Ascending aorta (tissue), 2 donors: ENCODE data around the gene RAD51B. TPM values are rescaled to one million over a fixed set of nuclear protein-coding genes. Genes with fewer than 3 reads are reported as not detected.

Experiments used
- DNase-seq, 2 donors: peaks; one replicate each; pipeline ENCODE4 v3.0.0-alpha.2; 2019; ENCODE audit warnings: low spot score in 2 of 2
- H3K27ac ChIP-seq, 2 donors: fragments of 200-600 bp; sonication (generic); one replicate each; pipeline ENCODE4 v1.5.1; 2016 to 2017; ENCODE audit warnings: mild to moderate bottlenecking in 1 of 2
- H3K27me3 ChIP-seq: fragments of 200-600 bp; sonication (generic); one replicate; pipeline ENCODE4 v1.5.1; 2017
- H3K36me3 ChIP-seq, 2 donors: fragments of 200-600 bp; sonication (generic); one replicate each; pipeline ENCODE4 v1.5.1; 2016
- H3K4me1 ChIP-seq, 2 donors: fragments of 200-600 bp; sonication (generic); one replicate each; pipeline ENCODE4 v1.5.1; 2016 to 2017; ENCODE audit warnings: mild to moderate bottlenecking in 1 of 2
- H3K4me3 ChIP-seq, 2 donors: fragments of 200-600 bp; sonication (generic); one replicate each; pipeline ENCODE4 v1.5.1; 2016 to 2017; ENCODE audit warnings: mild to moderate bottlenecking in 1 of 2
- H3K9me3 ChIP-seq, 2 donors: fragments of 200-600 bp; sonication (generic); one replicate each; pipeline ENCODE4 v1.5.1; 2016
- CTCF ChIP-seq, 3 experiments: fragments of 200-600 bp in 2 of 3; fragments of 450-650 bp in 1 of 3; sonication (generic) in 2 of 3; IDR thresholded peaks; one replicate each; pipeline ENCODE4 v1.5.1; 2016 to 2019; ENCODE audit warnings: antibody characterized with exemption in 3 of 3, mild to moderate bottlenecking in 1 of 3, moderate library complexity in 1 of 3
- intact Hi-C: fragments of 100-400 bp; cut with DNase I; formaldehyde crosslinking; loops from one replicate; pipeline ENCODE4 v1.15.1; 2023
- total RNA-seq: library from RNA; depleted of rRNA; stranded (reverse); fragments of >200 nt; gene quantifications from one replicate; pipeline ENCODE4 v1.1.0, GENCODE V29; 2016

RAD51B gene
- total RNA-seq, 1 donor from 2014 or later, result not detected

- Histone ChIP-seq H3K36me3 (no peaks in the 10 kb centered on the region), H3K4me3 (no peak overlapping the region), H3K27ac (peak overlapping the region in 1 of 2 donors; percentile 80), H3K27me3 (no peaks in the 10 kb centered on the region), H3K4me1 (peaks cover 0 to 13% of the 10 kb centered on the region in 2 donors), H3K9me3 (no peaks in the 10 kb centered on the region)
- intact Hi-C loops, result no loop called here
- no peak for TF ChIP-seq CTCF (IDR thresholded peaks at IDR 0.05)
- DNase-seq, result no peak
These were observed 780.5 kb downstream of the RAD51B start for GRCh38 chr14:68599896-68600610.

- no peak overlapping the region for H3K27ac ChIP-seq
- no peak for DNase-seq
- intact Hi-C loops, result no loop called here
These were observed 782.9 kb downstream of the RAD51B start for GRCh38 chr14:68602507-68602906.

GRCh38 chr14:68603533-68604360 lies 784.2 kb downstream of the RAD51B start:
- no peaks in the 10 kb centered on the region for H3K9me3 ChIP-seq
- no peak overlapping the region for H3K4me3 ChIP-seq
- H3K36me3 ChIP-seq, result no peaks in the 10 kb centered on the region
- DNase-seq, result no peak
- intact Hi-C loops, result no loop called here
- H3K27me3 ChIP-seq, result no peaks in the 10 kb centered on the region
- no peak for TF ChIP-seq CTCF (IDR thresholded peaks at IDR 0.05)
- no peak overlapping the region for H3K27ac ChIP-seq
- peaks cover 0 to 7% of the 10 kb centered on the region in 2 donors for H3K4me1 ChIP-seq

More at GRCh38 chr14:68602507-68602906, 782.9 kb downstream of the RAD51B start:
- peaks cover 0 to 13% of the 10 kb centered on the region in 2 donors for H3K4me1 ChIP-seq
- H3K9me3 ChIP-seq, result no peaks in the 10 kb centered on the region
- no peak overlapping the region for H3K4me3 ChIP-seq
- no peaks in the 10 kb centered on the region for H3K36me3 ChIP-seq
- H3K27me3 ChIP-seq, result no peaks in the 10 kb centered on the region
- TF ChIP-seq CTCF (IDR thresholded peaks at IDR 0.05), result no peak

- H3K4me3 ChIP-seq, result no peak overlapping the region
- H3K27me3 ChIP-seq, result no peaks in the 10 kb centered on the region
- H3K36me3 ChIP-seq, result no peaks in the 10 kb centered on the region
- intact Hi-C loops, result no loop called here
- no peak for DNase-seq
- H3K27ac ChIP-seq, result no peak overlapping the region
- H3K9me3 ChIP-seq, result no peaks in the 10 kb centered on the region
- peaks cover 0 to 3% of the 10 kb centered on the region in 2 donors for H3K4me1 ChIP-seq
- TF ChIP-seq CTCF (IDR thresholded peaks at IDR 0.05), result no peak
These were observed 784.8 kb downstream of the RAD51B start for GRCh38 chr14:68604361-68604730.

GRCh38 chr14:68604822-68605221 lies 785.2 kb downstream of the RAD51B start:
- H3K36me3 ChIP-seq, result no peaks in the 10 kb centered on the region
- intact Hi-C loops, result no loop called here
- no peak for TF ChIP-seq CTCF (IDR thresholded peaks at IDR 0.05)
- no peaks in the 10 kb centered on the region for H3K9me3 ChIP-seq
- H3K4me1 ChIP-seq, result no peaks in the 10 kb centered on the region
- H3K4me3 ChIP-seq, result no peak overlapping the region
- no peak for DNase-seq
- no peak overlapping the region for H3K27ac ChIP-seq
- no peaks in the 10 kb centered on the region for H3K27me3 ChIP-seq
